ENCODE data around the gene CACNA1H.

The CACNA1H gene

DNA sequence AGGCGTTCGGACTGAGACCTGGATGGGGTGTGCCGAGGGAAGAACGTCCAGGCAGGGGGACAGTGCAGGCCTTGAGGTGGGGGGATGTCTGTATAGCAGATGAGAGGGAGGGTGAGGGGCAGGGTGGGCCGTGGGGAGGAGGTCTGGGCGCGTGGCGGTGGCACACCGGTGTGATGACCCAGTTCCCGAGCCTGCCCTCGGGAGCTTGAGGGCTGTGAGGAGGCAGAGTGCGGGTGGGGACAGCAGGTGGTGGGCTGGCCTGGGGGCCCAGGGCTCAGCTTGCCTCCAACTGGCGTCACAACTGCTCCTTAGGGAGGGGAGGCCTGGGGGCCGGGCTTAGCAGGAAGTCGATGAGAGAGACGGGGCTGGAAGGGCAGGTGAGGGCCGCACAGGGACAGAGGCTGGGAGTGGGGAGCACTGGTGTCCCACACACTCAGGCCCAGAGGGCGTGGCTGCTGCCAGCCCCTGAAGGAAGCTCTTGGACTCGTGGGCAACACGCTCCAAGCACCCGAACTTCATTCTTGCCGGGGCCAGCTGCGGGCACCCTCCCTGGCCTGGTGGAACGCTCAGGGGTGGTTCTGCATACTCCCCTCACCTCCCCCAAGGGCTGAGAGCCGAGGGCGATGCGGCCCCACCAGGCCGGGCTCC lies 6.5 kb downstream of the CACNA1H start:
- DNase-seq, result no peak

DNA sequence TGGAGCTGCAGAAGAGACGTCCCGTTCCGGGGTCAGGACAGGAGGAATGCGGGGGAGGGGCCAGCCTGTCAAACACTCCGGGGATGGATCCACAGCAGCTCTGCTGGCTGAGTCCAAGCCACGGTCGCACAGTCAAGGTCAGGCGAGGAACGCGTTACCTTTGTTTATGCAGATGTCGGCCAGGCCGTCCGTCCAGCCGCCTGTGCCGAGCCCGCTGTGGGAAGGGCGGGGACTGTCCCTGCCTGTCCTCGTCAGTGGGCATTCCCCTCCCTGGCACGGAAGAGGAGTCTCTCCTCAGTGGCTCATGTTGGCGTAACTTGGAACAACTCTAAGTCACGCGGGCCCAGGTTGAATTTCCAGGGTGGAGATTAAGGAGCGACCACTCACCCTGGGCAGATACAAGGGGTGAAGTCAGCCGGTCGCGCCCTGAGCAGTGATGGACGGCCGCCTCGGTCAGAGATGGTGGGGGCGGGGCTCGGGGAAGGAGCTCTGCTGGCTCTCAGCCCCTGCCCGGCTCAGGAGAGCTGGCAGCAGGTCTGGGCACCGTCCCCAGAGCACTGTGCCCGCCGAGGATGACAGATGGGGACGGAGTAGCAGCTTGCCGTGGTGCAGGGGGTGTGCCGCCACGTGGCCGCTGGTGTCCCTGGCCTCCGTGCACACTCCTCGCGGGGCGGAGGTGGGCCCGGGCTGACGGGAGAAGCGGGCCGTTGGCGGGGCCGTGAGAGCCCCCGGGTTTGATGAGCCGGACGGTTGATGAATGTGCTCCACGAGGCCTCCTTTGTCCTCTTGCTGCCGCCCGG lies 7.3 kb downstream of the CACNA1H start:
- no peak for DNase-seq

DNA sequence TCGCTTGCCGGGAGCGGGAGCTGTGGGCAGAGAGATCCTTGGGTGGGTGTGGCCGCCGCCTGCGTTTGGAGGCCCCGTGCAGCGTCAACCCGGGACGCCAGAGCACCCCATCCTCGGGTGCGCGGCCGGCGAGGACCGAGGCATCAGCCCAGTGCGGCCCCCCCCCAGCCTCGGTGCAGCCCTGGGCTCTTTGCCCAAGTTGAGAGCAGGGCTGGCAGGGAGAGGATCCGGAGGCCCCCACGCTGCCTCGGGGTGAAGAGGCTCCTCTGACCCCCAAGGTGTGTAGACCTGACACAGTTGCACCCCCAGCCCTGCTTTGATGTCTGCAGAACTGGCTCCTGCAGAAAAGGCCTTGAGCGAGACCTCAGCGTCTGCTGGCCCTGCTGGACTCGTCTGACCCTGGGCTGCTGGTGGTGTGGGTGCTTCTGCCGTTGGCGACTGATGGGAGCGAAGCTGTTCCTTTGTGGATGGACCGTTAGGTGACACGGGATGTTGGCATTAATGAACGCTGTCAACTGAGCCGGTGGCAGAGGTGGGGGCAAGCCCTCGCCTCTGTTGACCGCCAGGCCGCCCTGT lies 8.0 kb downstream of the CACNA1H start:
- no peak for DNase-seq

DNA sequence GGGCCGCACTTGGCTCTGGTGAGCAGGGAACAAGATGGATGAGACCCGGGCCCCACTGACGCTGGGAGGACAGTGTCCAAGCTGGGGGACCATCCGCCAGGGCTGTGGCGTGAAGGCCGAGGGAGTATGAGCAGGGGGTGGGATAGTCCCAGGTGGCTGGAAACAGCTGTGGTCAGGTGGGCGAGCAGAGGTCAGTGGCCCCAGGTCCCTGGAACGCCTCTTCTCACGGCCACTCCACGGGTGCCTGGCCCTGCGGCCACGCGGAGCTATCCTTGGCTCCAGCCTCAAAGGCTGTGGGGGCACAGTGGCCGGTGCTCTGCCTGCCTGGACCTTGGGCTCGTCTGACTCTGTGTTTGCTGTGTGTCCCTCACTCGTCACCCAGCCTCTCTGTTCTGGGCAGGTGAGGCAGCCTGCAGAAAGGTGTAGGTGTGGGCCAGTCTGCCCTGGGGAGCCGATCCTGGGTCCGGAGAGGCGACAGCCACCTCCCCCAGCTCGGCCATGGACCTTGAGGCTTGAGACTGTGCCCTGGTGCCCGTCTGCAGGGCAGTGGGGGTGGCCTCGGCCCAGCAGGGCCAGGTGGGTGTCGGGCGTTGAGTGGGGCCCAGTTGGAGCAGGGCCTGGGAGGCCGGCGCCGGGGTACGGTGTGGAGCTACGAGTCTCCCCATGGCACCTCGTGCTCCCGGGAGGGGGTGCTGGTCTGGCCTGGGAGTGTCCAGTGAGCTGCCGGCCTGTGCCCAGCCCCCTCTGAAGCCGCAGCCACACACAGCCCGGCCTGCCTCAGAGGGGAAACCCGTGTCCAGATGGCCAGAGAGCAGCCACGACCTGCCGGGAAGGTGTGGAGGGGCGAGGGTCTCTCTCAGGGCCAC lies 10.0 kb downstream of the CACNA1H start:
- DNase-seq, result no peak

DNA sequence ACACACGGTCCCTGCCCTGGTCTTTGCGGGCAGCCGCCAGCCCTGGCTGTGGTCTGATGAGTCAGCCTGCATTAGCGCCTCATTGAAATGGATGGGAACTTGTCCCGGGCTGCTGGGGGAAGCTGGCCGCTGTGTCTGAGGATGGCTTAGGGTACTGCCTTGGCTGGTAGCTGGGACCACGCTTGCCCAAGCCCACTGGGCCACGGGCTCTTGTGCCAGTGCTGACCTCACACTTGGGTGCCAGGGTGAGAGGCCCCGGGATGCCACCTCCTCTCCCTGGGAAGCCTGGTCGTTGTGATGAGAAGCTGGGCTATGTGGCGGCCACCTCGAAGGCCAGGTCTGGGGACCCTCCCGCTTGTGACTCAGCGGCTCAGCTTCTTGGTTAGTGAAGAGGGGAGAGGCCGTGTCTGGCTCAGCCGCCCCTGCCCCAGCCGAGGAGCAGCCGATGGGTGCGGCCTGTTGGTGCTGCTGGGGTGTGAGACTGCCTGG lies 10.7 kb downstream of the CACNA1H start:
- DNase-seq, result no peak

DNA sequence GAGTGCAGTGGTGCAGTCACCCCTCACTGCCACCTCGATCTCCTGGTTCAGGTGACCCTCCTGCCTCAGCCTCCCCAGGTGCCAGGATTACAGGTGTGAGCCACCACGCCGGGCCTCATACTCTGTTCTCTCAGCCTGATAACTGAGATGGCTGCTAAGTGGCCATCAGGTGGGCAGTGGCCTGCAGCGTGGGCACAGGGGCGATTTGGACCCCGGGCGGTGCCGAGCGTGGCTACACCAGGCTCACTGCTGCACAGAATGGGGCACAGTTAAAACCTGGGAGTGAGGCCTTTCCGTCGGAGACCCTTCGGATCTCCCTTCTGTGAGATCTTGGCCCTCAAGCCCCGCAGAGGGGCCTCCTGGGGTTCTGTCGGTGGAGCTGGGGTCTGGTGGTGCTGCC lies 11.5 kb downstream of the CACNA1H start:
- no peak for DNase-seq

DNA sequence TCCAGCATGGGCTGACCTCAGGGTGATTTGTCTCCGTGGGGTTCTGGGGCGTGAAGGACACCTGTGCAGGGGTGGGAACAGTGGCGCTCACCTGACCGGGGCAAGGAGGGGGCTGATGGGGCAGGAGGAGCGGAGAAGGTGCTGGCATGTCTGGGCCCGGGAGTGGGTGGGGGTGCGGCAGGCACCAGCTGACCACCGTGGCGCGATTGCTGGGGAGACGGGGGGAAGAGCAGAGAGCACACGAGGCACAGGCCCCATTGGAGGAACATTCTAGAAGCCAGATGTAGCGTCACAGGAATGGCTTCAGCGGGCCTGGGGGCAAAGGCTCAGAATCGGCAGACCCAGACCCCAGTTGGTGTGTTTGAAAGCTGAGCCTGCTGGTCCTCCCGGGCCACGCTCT lies 12.1 kb downstream of the CACNA1H start:
- DNase-seq, result no peak

DNA sequence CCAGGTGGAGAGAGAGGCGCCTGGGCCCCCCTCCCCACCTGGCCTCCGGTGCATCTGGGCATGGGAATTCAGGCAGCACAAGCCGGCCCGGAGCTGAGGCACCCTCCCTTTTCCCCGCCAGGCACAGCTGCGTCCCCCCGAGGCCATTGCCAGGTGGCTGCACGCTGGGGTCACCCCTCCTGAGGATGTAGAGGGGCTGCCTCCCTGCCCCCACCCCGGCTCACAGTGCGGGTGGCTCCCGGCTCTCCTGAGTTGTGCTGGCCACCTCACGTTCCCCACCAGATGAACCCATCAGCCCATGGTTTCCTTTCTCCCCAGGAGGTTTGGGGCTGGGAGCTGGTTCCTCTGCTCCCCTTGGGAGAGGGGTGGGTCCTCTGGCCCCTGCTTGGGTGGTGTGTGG lies 12.6 kb downstream of the CACNA1H start:
- DNase-seq, result no peak

DNA sequence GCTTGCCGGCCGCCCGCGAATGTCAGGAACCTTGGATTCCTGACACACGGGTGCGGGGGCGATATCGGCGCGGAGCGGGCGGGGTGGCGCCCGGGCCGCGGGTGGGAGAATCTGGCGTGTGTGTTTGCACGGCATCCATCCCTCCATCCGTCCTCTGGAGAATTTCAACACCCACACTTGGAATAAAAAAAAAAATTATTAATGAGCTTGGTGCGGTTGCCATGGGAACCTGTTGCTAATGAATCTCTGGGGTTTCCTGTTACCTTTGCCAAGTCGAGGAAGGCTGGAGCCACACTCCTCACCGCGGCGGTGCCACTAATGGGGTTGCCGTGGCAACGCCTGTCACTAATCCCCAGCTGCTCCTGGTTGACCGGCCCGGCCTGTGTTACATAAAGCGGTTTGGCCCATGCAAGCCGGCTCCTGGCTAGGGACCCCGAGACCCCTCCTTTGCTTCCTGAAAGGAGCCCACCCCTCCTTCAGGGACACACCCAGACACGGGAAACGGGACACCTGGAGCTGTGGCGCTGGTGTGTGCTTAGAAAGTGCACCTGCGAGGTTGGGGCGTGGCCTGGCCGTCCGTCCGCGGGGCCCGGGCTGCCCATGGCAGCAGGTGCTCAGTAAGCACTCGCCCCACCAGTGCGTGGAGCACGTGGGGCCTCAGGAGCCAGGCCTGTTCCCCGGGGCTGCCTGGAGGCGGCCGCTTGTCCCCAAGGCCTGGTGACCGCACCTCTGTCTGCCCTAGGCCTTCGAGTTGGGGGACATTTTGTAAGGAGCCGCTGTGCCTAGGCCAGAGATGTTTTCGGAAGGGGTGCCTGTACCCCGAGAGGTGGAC lies 14.6 kb downstream of the CACNA1H start:
- no peak for DNase-seq

DNA sequence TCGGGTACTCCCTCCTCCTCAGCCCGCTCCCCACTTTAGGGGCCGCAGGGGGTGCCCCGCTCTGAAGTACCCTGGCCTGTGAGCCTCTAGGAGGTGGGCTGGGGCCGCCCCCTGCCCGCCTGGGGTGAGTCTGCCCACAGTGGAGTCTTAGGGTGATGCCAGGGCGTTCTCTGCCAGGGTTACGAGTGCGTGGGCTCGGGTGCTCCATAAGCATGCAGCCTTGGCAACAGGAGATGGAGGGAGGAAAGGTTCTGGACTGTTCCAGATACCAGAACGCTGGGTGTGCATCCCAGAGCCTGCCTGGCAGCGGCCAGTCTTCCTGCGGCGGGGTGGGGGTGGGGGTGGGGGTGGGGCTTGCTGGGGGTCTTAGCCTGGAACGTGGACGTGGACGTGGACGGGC lies 15.9 kb downstream of the CACNA1H start:
- no peak for DNase-seq

DNA sequence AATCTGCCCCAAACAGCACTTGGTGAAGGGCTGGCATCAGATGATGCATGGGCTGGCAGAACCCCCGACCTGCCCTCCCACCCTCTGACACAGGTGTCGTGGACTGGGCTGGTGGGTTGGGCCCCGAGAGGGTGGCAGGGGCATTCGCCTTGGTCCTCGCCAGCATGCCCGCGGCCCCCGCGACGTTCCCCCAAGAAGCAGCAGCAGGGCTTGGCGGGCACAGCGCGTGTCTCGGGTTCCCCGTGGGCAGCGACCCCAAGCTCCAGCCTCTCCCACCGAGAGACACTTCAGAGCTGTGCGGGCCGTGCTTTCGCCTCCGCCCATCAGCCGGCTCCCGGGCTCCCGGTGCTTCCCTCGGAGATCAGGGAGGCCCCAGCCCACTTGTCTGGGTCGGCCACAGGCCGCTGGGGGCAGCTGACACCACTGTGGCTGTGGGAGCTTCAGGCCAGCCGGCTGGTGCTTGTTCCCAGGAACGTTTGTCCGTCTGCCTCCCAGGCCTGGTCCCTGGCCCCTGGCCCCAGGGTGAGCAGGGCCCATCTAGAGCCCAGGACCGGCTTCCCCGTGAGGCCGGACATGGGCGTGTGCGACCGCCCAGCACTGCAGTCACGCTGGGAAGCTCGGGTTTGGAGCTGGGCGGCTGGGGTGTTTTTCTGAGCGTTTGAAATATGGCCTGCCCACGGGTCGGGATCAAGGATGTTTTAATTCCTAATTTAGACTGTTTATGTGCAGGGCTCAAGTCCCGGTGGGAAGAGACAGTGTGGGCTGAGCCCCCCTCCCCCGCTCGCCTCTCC lies 16.6 kb downstream of the CACNA1H start:
- DNase-seq, result no peak

DNA sequence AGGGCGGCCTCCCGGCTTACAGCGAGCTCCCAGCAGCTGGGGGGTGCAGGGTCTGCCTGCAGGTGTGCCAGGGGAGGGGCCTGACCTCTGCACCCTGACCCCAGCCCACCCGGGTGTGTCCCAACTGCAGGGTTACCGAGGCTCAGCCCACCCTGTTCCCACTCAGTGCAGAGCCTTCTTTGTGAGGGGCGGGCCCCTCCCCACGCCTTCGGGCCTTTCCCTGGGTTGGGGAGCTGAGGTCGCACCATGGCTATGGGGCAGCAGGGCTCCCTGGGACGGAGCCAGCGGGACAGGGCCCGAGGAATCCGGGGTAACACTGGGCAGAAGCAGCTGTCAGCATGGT lies 17.1 kb downstream of the CACNA1H start:
- DNase-seq, result no peak

DNA sequence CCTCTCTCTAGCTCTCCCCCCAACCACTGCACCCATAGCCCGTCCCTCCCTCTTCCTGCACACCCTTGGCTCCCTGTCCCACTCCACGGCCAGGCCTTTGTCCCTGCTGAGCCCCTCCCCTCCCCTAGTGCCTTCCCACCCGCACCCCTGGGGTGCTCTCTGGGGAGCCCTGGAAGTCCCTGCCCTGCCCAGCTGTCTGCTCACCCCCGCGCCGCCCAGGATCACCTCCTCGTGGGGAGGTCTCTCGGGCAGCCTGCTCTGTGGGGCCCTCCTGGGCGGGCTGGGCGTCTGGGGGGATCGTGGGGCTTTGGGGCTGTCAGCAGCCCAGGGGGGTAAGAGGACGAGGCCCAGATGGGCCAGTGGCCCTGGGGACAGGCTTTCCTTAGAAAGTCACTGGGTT lies 18.1 kb downstream of the CACNA1H start:
- DNase-seq, result no peak

DNA sequence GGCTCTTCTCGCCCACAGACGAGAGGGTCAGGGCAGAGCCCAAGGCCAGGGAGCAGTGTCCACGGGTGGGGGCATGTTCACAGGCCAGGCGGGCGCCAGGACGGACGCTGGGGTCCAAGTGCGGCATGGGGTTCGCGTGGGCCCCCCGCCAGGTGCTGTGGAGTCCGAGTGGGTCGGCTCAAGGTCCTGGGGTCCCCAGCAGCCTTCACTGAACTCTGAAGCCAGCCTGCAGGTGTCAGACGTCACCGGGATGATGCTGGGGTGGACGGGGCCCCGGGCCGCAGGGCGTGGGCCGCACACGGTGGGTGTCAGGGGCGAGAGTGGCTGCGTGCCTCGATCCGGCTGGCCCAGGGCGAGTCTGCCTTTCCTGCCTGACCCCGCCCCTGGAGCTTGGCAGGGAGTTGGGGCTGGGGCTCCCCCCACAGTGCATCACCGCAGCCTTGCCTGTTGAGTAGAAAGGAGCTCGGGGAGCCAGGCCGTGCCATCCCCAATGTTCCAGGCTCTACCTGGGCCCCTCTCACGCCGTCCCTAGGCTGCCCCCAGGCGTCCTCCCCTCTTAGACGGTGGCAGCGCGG lies 19.0 kb downstream of the CACNA1H start:
- DNase-seq, result no peak

DNA sequence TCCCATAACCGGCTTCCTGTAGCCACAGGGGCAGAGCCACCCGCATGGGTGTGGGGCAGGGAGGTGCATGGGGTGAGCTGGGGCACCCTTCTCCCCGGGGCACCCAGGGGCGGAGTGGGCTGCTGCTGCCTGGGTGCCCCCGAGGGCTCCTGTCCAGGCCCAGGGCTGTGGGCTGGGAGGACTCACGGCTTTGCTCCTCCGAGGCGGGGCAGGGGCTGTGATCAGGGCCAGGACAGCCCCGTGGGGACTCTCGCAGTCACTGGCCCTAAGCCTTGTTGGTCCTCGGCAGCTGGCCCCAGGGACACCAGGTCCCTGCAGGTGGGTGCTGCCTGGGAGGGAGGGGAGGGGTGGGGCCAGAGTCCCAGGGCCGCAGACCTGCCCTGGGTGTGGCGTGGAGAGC lies 19.7 kb downstream of the CACNA1H start:
- DNase-seq, result no peak

DNA sequence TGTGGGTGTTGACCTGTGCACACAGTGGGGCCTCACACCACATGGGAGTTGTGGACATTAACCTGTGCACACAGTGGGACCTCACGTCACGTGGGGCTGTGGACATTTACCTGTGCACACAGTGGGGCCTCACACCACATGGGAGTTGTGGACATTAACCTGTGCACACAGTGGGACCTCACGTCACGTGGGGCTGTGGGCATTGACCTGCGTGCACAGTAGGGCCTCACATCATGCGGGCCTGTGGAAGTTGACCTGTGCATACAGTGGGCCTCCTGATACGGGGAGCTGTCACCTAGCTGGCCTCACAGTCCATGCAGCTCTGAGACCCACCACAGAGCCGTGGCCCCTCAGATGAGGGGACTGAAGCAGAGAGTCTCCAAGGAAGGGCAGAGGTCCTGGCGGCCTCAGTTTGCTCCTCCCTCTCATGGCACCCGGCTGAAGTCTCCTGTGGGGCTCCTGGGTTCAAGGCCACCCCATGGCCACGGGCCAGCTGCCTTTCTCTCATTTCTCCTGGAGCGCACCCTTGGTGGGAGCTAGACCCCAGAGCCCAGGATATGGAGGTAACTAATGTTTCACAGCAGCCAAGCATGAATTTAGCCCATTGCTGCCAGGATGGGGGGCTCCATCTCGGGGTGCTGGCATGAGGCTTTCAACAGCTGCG lies 21.0 kb downstream of the CACNA1H start:
- DNase-seq, result no peak

DNA sequence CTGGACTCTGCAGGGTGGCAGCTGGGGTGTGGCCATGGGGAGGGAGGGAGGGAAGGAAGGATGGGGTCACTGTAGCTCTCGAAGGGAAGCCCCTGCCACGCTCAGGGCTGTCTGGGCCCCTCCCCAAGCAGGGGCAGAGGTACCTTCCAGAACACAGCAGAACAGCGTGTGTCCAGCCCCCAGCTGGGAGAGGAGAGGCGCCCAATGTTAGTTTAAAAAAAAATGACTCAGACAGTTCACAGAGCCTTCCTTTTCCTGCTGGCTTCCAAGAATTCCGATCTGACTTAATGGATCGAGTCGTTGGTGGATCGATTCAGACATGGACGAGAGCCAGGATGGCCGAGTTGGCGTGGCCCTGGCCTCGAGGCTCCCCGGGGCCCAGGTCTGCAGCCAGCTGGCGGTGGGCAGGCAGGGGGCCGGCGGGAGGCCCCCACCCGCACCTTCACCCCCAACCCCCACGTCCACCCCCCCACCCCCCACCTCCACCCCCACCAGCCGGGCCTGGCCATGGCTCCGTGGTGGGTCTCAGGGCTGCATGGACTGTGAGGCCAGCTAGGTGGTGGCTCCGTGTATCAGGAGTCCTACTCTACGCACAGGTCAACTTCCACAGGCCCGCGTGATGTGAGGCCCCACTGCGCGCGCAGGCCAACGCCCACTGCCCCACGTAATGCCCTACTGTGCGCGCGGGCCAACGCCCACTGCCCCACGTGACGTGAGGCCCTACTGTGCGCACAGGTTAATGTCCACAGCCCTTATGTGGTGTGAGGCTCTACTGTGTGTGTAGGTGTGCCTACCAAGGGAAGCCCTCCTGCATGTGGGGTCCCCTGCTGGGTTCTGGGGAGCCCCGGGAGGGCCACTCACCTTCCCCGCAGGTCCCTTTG lies 21.8 kb downstream of the CACNA1H start:
- no peak for DNase-seq

DNA sequence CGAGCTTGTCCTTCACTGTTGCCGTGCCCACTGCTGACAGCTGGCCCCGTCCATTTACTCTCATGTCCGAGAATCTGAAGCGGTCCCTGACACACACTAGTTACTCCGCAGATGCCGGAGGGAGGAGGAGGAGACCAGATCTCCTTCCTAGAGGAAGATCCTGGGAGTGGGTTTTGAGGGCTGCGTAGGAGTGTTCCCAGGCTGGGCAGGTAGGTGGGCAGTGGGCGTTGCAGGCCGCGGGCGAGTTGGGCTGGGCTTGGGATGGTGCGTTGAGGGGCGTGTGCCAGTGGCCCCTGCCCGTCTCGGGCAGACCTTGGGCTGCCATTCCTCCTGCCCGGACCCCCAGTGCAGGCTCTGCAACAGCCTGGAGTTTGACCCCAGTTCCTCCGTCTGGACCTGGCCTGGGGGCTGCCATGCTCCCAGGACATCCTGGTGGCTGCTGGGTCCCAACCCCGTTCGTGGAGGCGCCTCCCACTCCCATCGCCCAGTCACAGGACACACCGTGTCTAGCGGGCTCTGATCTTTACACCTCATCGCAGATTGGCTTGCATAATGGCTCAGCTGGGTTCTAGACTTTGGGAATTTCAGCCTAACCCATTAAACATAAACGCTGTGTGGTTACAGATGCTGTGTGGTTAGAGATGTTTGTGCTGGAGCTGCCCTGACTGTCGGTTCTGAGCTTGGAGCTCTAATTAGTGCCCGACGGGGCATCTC lies 22.8 kb downstream of the CACNA1H start:
- DNase-seq, result no peak

All from CD4-positive, alpha-beta T cell treated with Interleukin-17A for 1 hour (primary cell).